Right kidney (tissue), 9 donors: ENCODE results near the gene KCNJ13.

ENCODE experiments used
- DNase-seq: peaks from one replicate; pipeline ENCODE4 v3.0.0-alpha.2; 2016
- long read RNA-seq, 8 donors: transcript quantifications; one replicate each; lab custom pipeline, GENCODE V29; 2026

KCNJ13 gene
- long read RNA-seq, donor 1 = 0 reads
- long read RNA-seq, donor 2, partial matches to known transcripts = 0 of 2 reads
- long read RNA-seq, donor 2, other reads (novel, unspliced or antisense) = 0 of 2 reads
- long read RNA-seq, donor 3, partial matches to known transcripts = 0 of 2 reads
- long read RNA-seq, donor 3, other reads (novel, unspliced or antisense) = 0 of 2 reads
- long read RNA-seq, donor 4, partial matches to known transcripts = 0 of 1 reads
- long read RNA-seq, donor 4, other reads (novel, unspliced or antisense) = 0 of 1 reads
- long read RNA-seq, donor 5 = 0 reads
- long read RNA-seq, donor 6 = 0 reads
- long read RNA-seq, donor 7, partial matches to known transcripts = 0 of 2 reads
- long read RNA-seq, donor 7, other reads (novel, unspliced or antisense) = 0 of 2 reads
- long read RNA-seq, donor 8, partial matches to known transcripts = 0 of 2 reads
- long read RNA-seq, donor 8, other reads (novel, unspliced or antisense) = 0 of 2 reads

DNA sequence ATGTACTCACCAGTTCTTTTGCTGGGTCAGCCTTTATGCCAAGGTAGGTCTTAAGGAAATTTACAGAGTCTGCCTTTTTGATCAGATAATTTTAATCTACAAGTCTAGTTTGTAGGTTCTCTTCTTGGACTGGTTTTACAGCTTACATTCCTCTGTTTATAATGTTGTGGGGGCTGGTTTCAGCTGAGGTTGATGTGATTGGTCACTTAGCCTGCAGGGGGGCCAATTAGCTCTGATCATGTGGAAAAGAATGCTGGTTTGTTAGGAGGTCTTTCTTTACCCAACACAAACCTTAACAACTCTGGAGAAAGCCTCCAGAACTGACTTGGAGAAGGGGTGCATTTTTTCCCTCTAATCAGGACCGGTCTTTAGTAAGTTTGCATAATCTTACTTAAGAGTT is at the start of gene KCNJ13:
Gene KCNJ13, minus strand, starts transcription at position 131 of the 400 bp plus-strand sequence. CDS start 5,203 bp downstream, outside the sequence.
- no peak for DNase-seq

- no peak for DNase-seq
These were observed 41.4 kb upstream of the KCNJ13 start for GRCh38 chr2:232817756-232818155.

DNA sequence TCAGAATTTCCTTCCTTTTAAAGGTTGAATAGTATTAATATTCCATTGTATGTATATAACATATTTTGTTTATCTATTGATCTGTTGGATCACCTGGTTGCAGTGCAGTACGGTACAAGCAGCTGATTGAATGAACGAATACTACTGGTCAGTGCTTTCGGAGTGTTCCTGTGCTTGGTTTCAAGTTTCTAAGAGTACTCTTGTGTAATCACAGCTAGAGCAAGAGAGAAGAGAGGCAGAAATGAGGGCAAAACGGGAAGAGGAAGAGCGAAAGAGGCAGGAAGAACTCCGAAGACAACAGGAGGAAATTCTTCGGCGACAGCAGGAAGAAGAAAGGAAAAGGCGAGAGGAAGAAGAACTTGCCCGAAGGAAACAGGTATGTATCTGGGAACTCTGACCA is 40.3 kb upstream of the KCNJ13 start:
- no peak for DNase-seq

- DNase-seq = no peak
These were observed 39.2 kb upstream of the KCNJ13 start for GRCh38 chr2:232815569-232815968.

DNA sequence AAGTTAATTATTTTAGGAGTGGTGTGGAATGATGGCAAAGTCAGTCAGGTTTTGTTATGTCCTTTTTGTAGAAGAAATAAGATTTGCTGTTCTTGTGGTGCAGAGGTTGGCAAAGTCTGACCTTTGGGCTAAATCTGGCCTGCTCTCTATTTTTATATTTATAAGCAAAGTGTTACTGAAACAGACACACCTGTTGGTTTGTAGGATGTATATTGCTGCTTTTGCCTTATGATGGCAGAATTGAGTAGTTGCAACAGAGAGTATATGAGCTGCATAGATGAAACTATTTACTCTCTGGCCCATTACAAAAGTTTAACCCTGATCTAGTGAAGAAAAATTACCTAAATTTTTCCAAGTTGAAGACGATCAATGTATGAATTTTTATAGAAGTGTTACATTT is 34.1 kb upstream of the KCNJ13 start:
- DNase-seq = no peak

GRCh38 chr2:232809349-232810124 is 33.2 kb upstream of the KCNJ13 start:
- DNase-seq = no peak

DNA sequence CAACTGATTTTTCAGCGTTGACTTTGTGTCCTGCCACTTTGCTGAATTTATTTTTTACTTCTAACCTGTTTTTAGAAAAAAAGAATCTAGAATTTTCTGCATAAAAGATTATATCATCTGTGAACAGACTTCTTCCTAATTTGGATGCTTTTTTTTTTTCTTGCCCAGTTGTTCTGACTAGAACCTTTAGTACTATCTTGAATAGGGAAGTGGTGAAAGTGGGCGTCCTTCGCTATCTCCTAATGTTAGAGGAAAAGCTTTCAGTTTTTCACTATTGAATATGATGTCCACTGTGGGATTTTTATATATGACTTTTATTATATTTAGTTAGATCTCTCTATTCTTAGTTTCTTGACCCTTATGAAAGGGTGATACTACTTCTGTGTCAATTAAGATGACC is 25.7 kb upstream of the KCNJ13 start:
- no peak for DNase-seq

DNA sequence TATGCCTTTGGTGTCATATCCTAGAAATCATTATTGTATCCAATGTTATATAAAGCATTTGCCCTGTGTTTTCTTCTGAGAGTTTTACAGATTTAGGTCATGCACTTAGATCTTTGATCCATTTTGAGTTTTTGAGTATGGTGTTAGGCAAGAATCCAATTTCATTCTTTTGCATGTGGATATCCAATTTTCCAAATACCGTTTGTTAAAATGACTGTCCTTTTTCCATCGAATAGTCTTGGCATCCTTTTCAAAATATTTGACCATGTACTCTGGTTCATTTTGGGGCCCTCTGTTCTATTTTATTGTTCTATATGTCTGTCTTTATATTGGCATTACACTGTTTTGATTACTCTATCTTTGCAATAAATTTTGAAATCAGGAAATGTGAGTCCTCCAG is 23.8 kb upstream of the KCNJ13 start:
- no peak for DNase-seq

GRCh38 chr2:232798187-232798586 is 21.8 kb upstream of the KCNJ13 start:
- no peak for DNase-seq

GRCh38 chr2:232795920-232796319 is 19.6 kb upstream of the KCNJ13 start:
- DNase-seq = no peak

DNA sequence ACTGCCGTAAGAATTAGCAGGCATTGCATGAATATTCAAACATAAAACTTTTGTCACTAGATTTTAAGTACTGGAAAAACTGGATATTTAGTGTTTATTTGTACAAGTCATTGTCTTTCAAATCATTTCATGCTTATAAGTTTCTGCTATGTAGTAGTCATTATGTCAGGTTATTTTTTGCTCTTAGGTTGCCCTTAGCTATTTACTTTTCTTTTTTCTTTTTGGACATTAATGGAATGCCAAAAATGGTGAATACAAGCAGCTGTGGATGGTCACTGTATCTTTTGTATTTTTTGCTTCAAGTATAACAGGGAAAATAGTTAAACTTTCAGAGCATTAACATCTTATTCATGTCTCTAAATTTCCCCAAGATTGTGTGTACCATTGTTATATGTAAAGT is 18.6 kb upstream of the KCNJ13 start:
- no peak for DNase-seq

DNA sequence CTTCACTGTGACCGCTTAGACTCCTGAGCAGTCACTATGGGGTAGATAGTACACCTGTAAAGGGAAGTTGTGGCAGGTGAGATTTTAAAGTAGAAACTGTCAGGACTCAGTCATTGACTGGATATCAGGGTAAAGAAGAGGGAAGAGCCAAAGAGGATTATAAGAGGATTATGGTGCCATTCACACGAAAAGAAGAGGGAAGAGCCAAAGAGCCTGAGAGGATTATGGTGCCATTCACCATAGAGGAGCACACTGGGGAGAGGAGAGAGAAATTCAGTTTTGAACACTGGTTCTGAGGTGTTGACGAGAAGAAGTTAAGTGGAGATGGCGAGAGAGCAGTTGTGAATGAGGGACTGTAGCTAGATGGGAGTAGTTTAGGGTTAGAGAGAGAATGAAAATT is 16.9 kb upstream of the KCNJ13 start:
- no peak for DNase-seq

- DNase-seq = no peak
These were observed 15.2 kb upstream of the KCNJ13 start for GRCh38 chr2:232791518-232791917.

- DNase-seq = no peak
These were observed 12.7 kb upstream of the KCNJ13 start for GRCh38 chr2:232789082-232789481.

DNA sequence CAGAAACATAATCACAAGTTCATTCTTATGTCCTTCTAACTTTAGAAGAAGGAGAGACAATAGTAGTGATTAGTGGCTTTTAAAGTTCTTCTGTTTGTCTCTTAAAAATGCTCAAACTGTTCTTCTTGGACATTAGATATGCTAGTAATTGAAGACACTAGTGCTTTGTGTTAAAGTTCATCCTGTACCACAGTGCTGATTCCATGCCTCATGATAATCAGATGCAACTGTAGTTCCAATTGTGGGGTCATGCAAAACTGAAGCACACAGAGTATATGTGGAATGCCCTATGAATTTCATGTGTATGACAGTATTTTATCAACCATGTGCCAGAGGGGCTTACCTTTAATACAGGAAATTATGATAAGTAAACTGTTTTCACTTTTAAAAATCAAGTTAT is 11.4 kb upstream of the KCNJ13 start:
- no peak for DNase-seq

- DNase-seq = no peak
These were observed 6.9 kb upstream of the KCNJ13 start for GRCh38 chr2:232783278-232783677.

DNA sequence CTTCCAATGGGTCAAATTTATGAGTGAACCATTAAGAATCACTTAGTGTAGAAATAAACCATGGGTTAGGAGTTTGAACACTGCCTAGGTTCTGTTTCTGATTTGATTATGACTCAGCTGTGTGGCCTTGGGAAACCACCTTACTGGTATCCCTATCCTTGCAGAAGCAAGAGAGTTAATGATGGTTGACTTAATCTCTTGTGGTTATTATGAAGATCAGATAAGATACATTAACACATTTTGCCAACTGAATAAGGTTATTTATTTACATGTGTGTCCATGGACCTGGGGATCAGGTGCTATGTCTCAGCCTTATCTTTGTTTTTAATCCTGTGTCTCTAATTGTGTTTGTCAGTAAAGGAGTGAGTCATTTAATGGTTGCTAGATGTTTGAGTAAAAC is 5.4 kb upstream of the KCNJ13 start:
- no peak for DNase-seq

DNA sequence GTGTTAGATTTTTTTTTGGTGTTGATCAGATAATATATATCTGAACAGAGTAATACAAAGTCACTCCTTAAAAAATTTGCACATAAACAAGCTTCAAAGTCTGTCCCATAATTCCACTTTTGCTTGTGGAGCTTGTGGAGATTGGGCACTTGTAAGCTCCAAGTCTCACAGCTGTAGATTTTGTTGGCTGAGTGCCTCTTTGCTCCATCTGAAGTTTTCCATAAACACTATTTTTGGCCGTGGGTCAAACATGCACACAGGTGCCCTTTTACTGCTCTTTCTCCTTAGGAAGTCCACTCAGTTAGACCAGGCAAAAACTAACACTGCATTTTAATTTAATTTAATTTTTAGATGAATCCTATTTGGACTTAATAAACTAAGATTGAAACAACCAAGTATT is 3.6 kb upstream of the KCNJ13 start:
- no peak for DNase-seq

DNA sequence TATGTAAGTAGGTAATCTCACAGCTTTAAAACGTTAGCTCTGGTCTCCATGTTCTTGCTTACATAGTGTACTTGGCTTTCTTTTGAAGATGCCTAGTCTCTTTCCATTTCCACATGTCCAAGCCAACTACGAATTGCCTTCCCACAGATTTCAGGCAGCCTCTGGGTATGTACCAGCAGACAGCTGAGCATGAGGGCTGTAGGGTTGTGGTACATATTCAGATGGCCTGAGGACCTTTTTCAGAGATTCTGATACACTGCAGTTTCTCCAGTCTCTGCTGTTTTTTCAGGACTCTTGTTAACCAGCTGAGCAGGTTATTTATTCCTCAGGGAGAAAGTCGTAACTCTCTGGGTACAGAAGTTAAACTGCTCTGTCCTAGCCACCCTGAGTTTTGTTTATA is 3.1 kb upstream of the KCNJ13 start:
- DNase-seq = no peak

GRCh38 chr2:232777276-232777675 is 911 bp upstream of the KCNJ13 start:
- no peak for DNase-seq

DNA sequence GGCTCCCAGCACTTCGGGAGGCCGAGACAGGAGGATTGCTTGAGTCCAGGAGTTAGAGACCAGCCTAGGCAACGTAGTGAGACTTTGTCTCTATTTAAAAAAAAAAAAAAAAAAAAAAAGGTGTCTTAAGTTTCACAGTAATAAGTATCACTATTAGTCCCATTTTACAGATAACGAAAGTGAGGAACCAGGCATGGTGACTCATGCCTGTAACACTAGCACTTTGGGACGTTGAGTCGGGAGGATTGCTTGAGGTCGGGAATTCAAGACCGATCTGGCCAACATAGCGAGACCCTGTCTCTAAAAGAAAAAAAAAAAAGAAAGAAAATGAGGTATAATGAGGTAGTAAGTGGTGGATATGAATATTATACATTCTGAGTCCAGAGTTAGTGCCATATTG is 2.5 kb downstream of the KCNJ13 start:
- DNase-seq = no peak

DNA sequence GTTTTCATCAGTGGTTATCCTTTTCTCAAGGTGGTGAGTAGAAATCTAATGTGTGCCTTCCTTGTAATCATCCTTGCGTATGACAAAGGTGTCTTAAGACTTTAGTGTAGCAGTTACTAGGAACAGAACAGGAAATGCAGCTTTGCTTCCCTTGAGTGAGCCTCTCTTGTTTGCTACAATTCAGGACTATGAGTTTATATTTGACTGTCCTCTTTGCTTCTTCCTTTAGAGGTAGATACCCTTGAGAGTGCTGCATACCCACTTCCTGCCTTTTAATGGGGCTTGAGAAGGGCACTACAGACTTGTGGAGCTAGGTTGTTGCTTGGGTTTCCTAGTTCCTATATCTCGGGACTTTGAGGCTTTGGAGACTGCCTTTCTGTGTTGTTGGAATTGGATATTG is 3.8 kb downstream of the KCNJ13 start:
- DNase-seq = no peak

GRCh38 chr2:232771870-232772269 is 4.5 kb downstream of the KCNJ13 start:
- DNase-seq = no peak

DNA sequence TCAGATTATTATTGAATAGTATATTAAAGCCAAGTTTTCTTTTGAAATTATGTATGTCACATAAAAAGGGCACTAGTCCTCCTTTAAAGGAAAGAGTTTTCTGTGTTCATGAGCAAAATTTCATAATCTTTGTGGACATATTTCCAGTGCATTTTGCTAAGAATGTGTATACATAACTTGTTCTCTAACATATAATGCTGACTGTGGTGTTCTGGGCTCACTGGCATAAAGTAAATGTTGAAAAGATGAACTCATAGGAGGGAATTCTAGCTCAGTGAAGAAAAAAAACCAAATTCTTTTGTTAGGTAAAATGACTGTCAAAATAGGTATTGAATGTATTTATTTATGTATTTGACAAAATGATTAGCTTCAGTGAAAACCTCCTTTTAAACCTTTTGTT is 6.2 kb downstream of the KCNJ13 start:
- no peak for DNase-seq
